CD4-positive, alpha-beta T cell treated with Interleukin-6 at 100 ng/mL for 8 hours (primary cell): ENCODE measurements around the gene DSCAML1.

Experiments
- DNase-seq: peaks from one replicate; pipeline ENCODE4 v3.0.0-alpha.2; 2020; ENCODE audit warnings: mixed read lengths, low spot score

DSCAML1 gene

GRCh38 chr11:117550466-117550865, 246.6 kb downstream of the DSCAML1 start:
- no peak for DNase-seq

- DNase-seq = no peak
Observed at GRCh38 chr11:117549417-117549816, 247.6 kb downstream of the DSCAML1 start.

- DNase-seq = no peak
Observed at GRCh38 chr11:117548876-117549275, 248.1 kb downstream of the DSCAML1 start.

GRCh38 chr11:117547946-117548345, 249.1 kb downstream of the DSCAML1 start:
- DNase-seq = no peak

- DNase-seq = no peak
Observed at GRCh38 chr11:117547195-117547850, 249.7 kb downstream of the DSCAML1 start.

- DNase-seq = no peak
Observed at GRCh38 chr11:117546431-117547194, 250.4 kb downstream of the DSCAML1 start.

GRCh38 chr11:117545706-117546105, 251.3 kb downstream of the DSCAML1 start:
- DNase-seq = no peak

- no peak for DNase-seq
Observed at GRCh38 chr11:117544130-117544800, 252.8 kb downstream of the DSCAML1 start.

GRCh38 chr11:117541211-117541610, 255.8 kb downstream of the DSCAML1 start:
- DNase-seq = no peak

GRCh38 chr11:117538263-117539135, 258.5 kb downstream of the DSCAML1 start:
- DNase-seq = no peak

GRCh38 chr11:117535850-117536411, 261.1 kb downstream of the DSCAML1 start:
- DNase-seq = no peak

GRCh38 chr11:117535201-117535849, 261.7 kb downstream of the DSCAML1 start:
- no peak for DNase-seq

GRCh38 chr11:117532568-117532967, 264.4 kb downstream of the DSCAML1 start:
- no peak for DNase-seq

GRCh38 chr11:117529816-117530215, 267.2 kb downstream of the DSCAML1 start:
- no peak for DNase-seq

GRCh38 chr11:117528097-117528721, 268.8 kb downstream of the DSCAML1 start:
- DNase-seq = no peak

GRCh38 chr11:117527271-117527670, 269.7 kb downstream of the DSCAML1 start:
- no peak for DNase-seq

GRCh38 chr11:117525866-117526542, 271.0 kb downstream of the DSCAML1 start:
- DNase-seq = no peak

- DNase-seq = no peak
Observed at GRCh38 chr11:117524468-117525183, 272.4 kb downstream of the DSCAML1 start.

GRCh38 chr11:117523680-117524079, 273.3 kb downstream of the DSCAML1 start:
- no peak for DNase-seq
